SU-DHL-6 (cell line): Measurements from ENCODE around the gene DENND2A.
"Not testable (repeated sequence)": the region's sequence is repeated elsewhere in the genome, so short reads cannot be mapped to it uniquely, and the experiment has no call there.

Experiments
- H2AFZ ChIP-seq: fragments of 200-600 bp; sonication (generic); 2 replicates; pipeline ENCODE4 v1.6.1; 2014; ENCODE audit warnings: low read depth, mild to moderate bottlenecking, moderate library complexity, mixed read lengths, antibody characterized with exemption, low read length; ENCODE audit not compliant: severe bottlenecking
- H3F3A ChIP-seq: fragments of 200-600 bp; shearing (Covaris generic); 2 replicates; pipeline ENCODE4 v1.6.0; 2016; ENCODE audit warnings: antibody characterized with exemption, mild to moderate bottlenecking; ENCODE audit not compliant: insufficient read depth
- H3K27ac ChIP-seq: fragments of 200-600 bp; sonication (generic); 2 replicates; pipeline ENCODE4 v1.5.1; 2016; ENCODE audit warnings: low read depth, mild to moderate bottlenecking, low read length, moderate library complexity, mixed read lengths
- H3K27me3 ChIP-seq: fragments of 200-600 bp; sonication (generic), shearing (Covaris generic); 2 replicates; pipeline ENCODE4 v1.6.0; 2014; ENCODE audit warnings: mild to moderate bottlenecking, low read length
- H3K36me3 ChIP-seq: fragments of 200-600 bp; sonication (generic); 2 replicates; pipeline ENCODE4 v1.6.1; 2014; ENCODE audit warnings: mild to moderate bottlenecking, low read length, mixed read lengths
- H3K4me2 ChIP-seq: fragments of 300-600, 200-600 bp; shearing (Covaris generic), sonication (generic); 2 replicates; pipeline ENCODE4 v1.6.0; 2014; ENCODE audit warnings: low read length, low read depth, mild to moderate bottlenecking; ENCODE audit not compliant: poor library complexity, severe bottlenecking
- H3K4me3 ChIP-seq: fragments of 200-600 bp; sonication (generic); 2 replicates; pipeline ENCODE4 v1.5.1; 2014; ENCODE audit warnings: antibody characterized with exemption, low read length, mild to moderate bottlenecking, mixed read lengths; ENCODE audit not compliant: insufficient read depth, poor library complexity, severe bottlenecking
- H3K79me2 ChIP-seq: fragments of 200-600 bp; sonication (generic); 2 replicates; pipeline ENCODE4 v1.6.1; 2014; ENCODE audit warnings: mild to moderate bottlenecking, low read length, moderate library complexity; ENCODE audit not compliant: insufficient read depth
- H3K9ac ChIP-seq: fragments of 200-600 bp; sonication (generic); 2 replicates; pipeline ENCODE4 v1.7.0; 2014; ENCODE audit warnings: mild to moderate bottlenecking, low read length
- H3K9me2 ChIP-seq: fragments of 200-600 bp; sonication (generic); replicated peaks from 2 replicates; pipeline ENCODE4 v1.6.1; 2014; ENCODE audit warnings: low read length; ENCODE audit not compliant: insufficient read depth
- H3K9me3 ChIP-seq: fragments of 200-600 bp; sonication (generic); 2 replicates; pipeline ENCODE4 v1.6.1; 2014; ENCODE audit warnings: low read length, mixed read lengths; ENCODE audit not compliant: insufficient read depth
- H4K20me1 ChIP-seq: fragments of 200-600 bp; sonication (generic); 2 replicates; pipeline ENCODE4 v1.6.1; 2014; ENCODE audit warnings: low read depth, mild to moderate bottlenecking, antibody characterized with exemption, low read length, moderate library complexity, mixed read lengths
- CTCF ChIP-seq: fragments of 200-600 bp; sonication (generic); IDR thresholded peaks from one replicate; pipeline ENCODE4 v1.5.1; 2017; ENCODE audit warnings: antibody characterized with exemption, mild to moderate bottlenecking, low read length, moderate library complexity; ENCODE audit not compliant: insufficient read depth, poor library complexity, severe bottlenecking
- EZH2phosphoT487 ChIP-seq: fragments of 200-600 bp; sonication (generic), shearing (Covaris generic); conservative IDR thresholded peaks from 2 replicates; pipeline ENCODE4 v1.6.1; 2018; ENCODE audit warnings: mild to moderate bottlenecking, antibody characterized with exemption, low read length, moderate library complexity, mixed read lengths

Gene DENND2A

GRCh38 chr7:140670343-140670935, 29.8 kb upstream of the DENND2A start:
- no peak overlapping the region for H3K4me3 ChIP-seq
- no peaks in the 10 kb centered on the region for H3K27me3 ChIP-seq
- no peaks in the 10 kb centered on the region for H3K36me3 ChIP-seq
- no peak for TF ChIP-seq EZH2phosphoT487
- no peak for TF ChIP-seq CTCF
- no peaks in the 10 kb centered on the region for H4K20me1 ChIP-seq
- H3K9ac ChIP-seq, result no peak overlapping the region
- no peak overlapping the region for H3K4me2 ChIP-seq
- H3K27ac ChIP-seq, result no peak overlapping the region
- H2AFZ ChIP-seq, result no peak overlapping the region
- no peaks in the 10 kb centered on the region for H3K79me2 ChIP-seq
- H3K9me2 ChIP-seq, result no peaks in the 10 kb centered on the region
- H3K9me3 ChIP-seq, result no peaks in the 10 kb centered on the region
- peaks cover 19% of the 10 kb centered on the region for H3F3A ChIP-seq

GRCh38 chr7:140669862-140670261, 29.2 kb upstream of the DENND2A start:
- not testable (repeated sequence) for H2AFZ ChIP-seq, H3K27ac ChIP-seq, H4K20me1 ChIP-seq, H3K36me3 ChIP-seq, H3K4me3 ChIP-seq, H3K79me2 ChIP-seq, H3K27me3 ChIP-seq, H3K4me2 ChIP-seq, H3K9me2 ChIP-seq, H3K9me3 ChIP-seq, H3K9ac ChIP-seq
- H3F3A ChIP-seq, result peaks cover 13% of the 10 kb centered on the region

GRCh38 chr7:140669352-140669751, 28.7 kb upstream of the DENND2A start:
- Histone ChIP-seq H3F3A (peaks cover 8% of the 10 kb centered on the region), H3K36me3 (no peaks in the 10 kb centered on the region), H3K27ac (no peak overlapping the region), H4K20me1 (no peaks in the 10 kb centered on the region), H3K4me3 (no peak overlapping the region), H2AFZ (no peak overlapping the region), H3K4me2 (no peak overlapping the region), H3K27me3 (no peaks in the 10 kb centered on the region), H3K9me2 (no peaks in the 10 kb centered on the region), H3K9ac (no peak overlapping the region), H3K79me2 (no peaks in the 10 kb centered on the region), H3K9me3 (no peaks in the 10 kb centered on the region)
- TF ChIP-seq EZH2phosphoT487 (no peak), CTCF (no peak)

GRCh38 chr7:140668641-140669040, 28.0 kb upstream of the DENND2A start:
- no peaks in the 10 kb centered on the region for H3K27me3 ChIP-seq
- H3K9me2 ChIP-seq, result no peaks in the 10 kb centered on the region
- H3K4me2 ChIP-seq, result no peak overlapping the region
- H4K20me1 ChIP-seq, result no peaks in the 10 kb centered on the region
- H3K36me3 ChIP-seq, result no peaks in the 10 kb centered on the region
- no peaks in the 10 kb centered on the region for H3K79me2 ChIP-seq
- no peak overlapping the region for H3K9ac ChIP-seq
- no peak overlapping the region for H3K27ac ChIP-seq
- H3F3A ChIP-seq, result peaks cover under 1% of the 10 kb centered on the region; the same call in 1 of the 2 replicates
- no peak for TF ChIP-seq CTCF
- TF ChIP-seq EZH2phosphoT487, result no peak
- H3K9me3 ChIP-seq, result no peaks in the 10 kb centered on the region
- H2AFZ ChIP-seq, result no peak overlapping the region
- no peak overlapping the region for H3K4me3 ChIP-seq
